ENCODE results near the gene CALCOCO2. TPM values are rescaled to one million over a fixed set of nuclear protein-coding genes. Genes with fewer than 3 reads are reported as not detected.

The CALCOCO2 gene
- total and polyA plus RNA-seq, 10 of the 15 experiments (the other 5 are each of a cell fraction or from before 2014, with no cell fraction given): 20.2 to 138 (median 53.1) TPM

- 8% methylated on average over 12 of the region's 12 CpGs for WGBS (ENCODE audit: insufficient coverage, insufficient replicate concordance, low lambda C conversion rate, missing lambda C conversion rate)
- Histone ChIP-seq H2AFZ (ENCODE audit: control insufficient read depth, low read depth, low read length) (no peak overlapping the region), H3K4me1 (ENCODE audit: control insufficient read depth, insufficient read depth, low read length) (peaks cover 23% of the 10 kb centered on the region), H3K4me3 (no peak overlapping the region), H3K4me2 (ENCODE audit: control insufficient read depth, insufficient read depth) (no peak overlapping the region), H3K79me2 (ENCODE audit: control insufficient read depth, insufficient read depth, low read length) (no peaks in the 10 kb centered on the region), H3K27ac (ENCODE audit: control insufficient read depth, insufficient read depth) (no peak overlapping the region), H3K9me3 (replicated peaks; ENCODE audit: control insufficient read depth, insufficient read depth, low read length) (no peaks in the 10 kb centered on the region), H3K27me3 (replicated peaks in 1 of 2; ENCODE audit: control insufficient read depth in 2 of 2, insufficient read depth in 2 of 2, low read length in 1 of 2) (no peaks in the 10 kb centered on the region), H4K20me1 (ENCODE audit: control insufficient read depth, insufficient read depth) (no peaks in the 10 kb centered on the region), H3K36me3 (ENCODE audit: control insufficient read depth in 2 of 2, insufficient read depth in 2 of 2, low read length in 1 of 2) (no peaks in the 10 kb centered on the region), H3K9ac (ENCODE audit: control insufficient read depth, insufficient read depth, low read length) (no peak overlapping the region)
- ChIA-PET RAD21 (ENCODE audit: unreplicated experiment) (interaction anchor here (0.6 to 17.3 kb wide), 44 partner anchors 9 to 280 kb away, joined by 3 to 376 read pairs (median 4); partner anchors contain the start of genes ATP5MC1, CALCOCO2, HOXB13 and PRAC1), SMC1A (ENCODE audit: uncharacterized antibody, unreplicated experiment) (interaction anchor here (0.5 to 11.9 kb wide), 50 partner anchors 9 to 247 kb away, joined by 3 to 281 read pairs (median 4); partner anchors contain the start of genes ATP5MC1, CALCOCO2, PRAC2 and TTLL6), POLR2A (interaction anchor here (0.8 to 1.6 kb wide), 5 partner anchors 11 to 200 kb away, joined by 3 to 5 read pairs (median 3); no protein-coding TSS in a partner anchor), CTCF (interaction anchor here (0.5 to 18.3 kb wide), 64 partner anchors 10 to 412 kb away, joined by 3 to 490 read pairs (median 4); partner anchors contain the start of genes ATP5MC1, CALCOCO2, PRAC1 and PRAC2)
- FAIRE-seq (peak; percentile 72), ATAC-seq (peak; percentile 89), DNase-seq (ENCODE audit: low read depth, low spot score) (peak; percentile 55)
- no TSS peak for BruUV-seq (replicated peaks)
- intact Hi-C loops (cut with micrococcal nuclease; ENCODE audit: unreplicated experiment): loop anchor here (1.0 kb wide), 4 partner anchors 65 to 203 kb away; no protein-coding TSS in a partner anchor
- in situ Hi-C loops (cut with MboI): loop anchor here (5.0 kb wide), 1 partner anchor 67 kb away; no protein-coding TSS in a partner anchor
- TF ChIP-seq LARP7 (IDR thresholded peaks at IDR 0.05) (no peak), CUX1 (IDR thresholded peaks at IDR 0.05; ENCODE audit: insufficient replicate concordance, low read depth, low read length) (no peak), STAT3 (IDR thresholded peaks at IDR 0.05; ENCODE audit: low read depth, low read length) (no peak), IRF3 (IDR thresholded peaks at IDR 0.05) (peak; percentile 27; the same call in 1 of the 2 replicates), ASH2L (IDR thresholded peaks at IDR 0.05; ENCODE audit: borderline replicate concordance, low read depth) (no peak), ZNF592 (IDR thresholded peaks at IDR 0.05) (no peak), FOXK2 (IDR thresholded peaks at IDR 0.05) (no peak), MLLT1 (IDR thresholded peaks at IDR 0.05) (peak; percentile 53; the same call in 1 of the 2 replicates)
Observed at GRCh38 chr17:48878920-48879898, 48.4 kb downstream of the CALCOCO2 start.
